HepG2 (cell line): ENCODE data around the gene STK11. TPM values are rescaled to one million over a fixed set of nuclear protein-coding genes. Genes with fewer than 3 reads are reported as not detected.
A peak's percentile ranks its signal among the peaks of the same experiment; 100 is the strongest.

Source experiments
- ARNT2 ChIP-seq: sonication (generic); formaldehyde crosslinking; IDR thresholded peaks from 2 replicates; pipeline ENCODE4 v1.8.0; 2022; ENCODE audit warnings: mild to moderate bottlenecking, low read depth, missing genetic modification reagents, moderate library complexity
- ATAD3A ChIP-seq: sonication (generic); formaldehyde crosslinking; IDR thresholded peaks from 2 replicates; pipeline ENCODE4 v1.4.0; 2020; ENCODE audit warnings: missing genetic modification reagents
- CHD4 ChIP-seq: fragments of 200-600 bp; sonication (generic); IDR thresholded peaks from 2 replicates; pipeline ENCODE4 v1.7.0; 2017; ENCODE audit warnings: mild to moderate bottlenecking, low read length, borderline replicate concordance
- NFE2L1 ChIP-seq: sonication (generic); formaldehyde crosslinking; IDR thresholded peaks from 2 replicates; pipeline ENCODE4 v1.4.0; 2020; ENCODE audit warnings: missing genetic modification reagents, mild to moderate bottlenecking, borderline replicate concordance
- NFIC ChIP-seq: IDR thresholded peaks from 2 replicates; pipeline ENCODE4 v1.6.1; 2012; ENCODE audit warnings: mild to moderate bottlenecking, low read length, inconsistent platforms
- NFKB2 ChIP-seq: sonication (generic); formaldehyde crosslinking; IDR thresholded peaks from 2 replicates; pipeline ENCODE4 v1.4.0; 2020; ENCODE audit warnings: missing genetic modification reagents, borderline replicate concordance
- NR2C2 ChIP-seq: sonication (generic); formaldehyde crosslinking; IDR thresholded peaks from 2 replicates; pipeline ENCODE4 v1.4.0; 2020; ENCODE audit warnings: missing genetic modification reagents, mild to moderate bottlenecking, moderate library complexity, borderline replicate concordance
- PAWR ChIP-seq: sonication (generic); formaldehyde crosslinking; IDR thresholded peaks from 2 replicates; pipeline ENCODE4 v1.4.0; 2020; ENCODE audit warnings: missing genetic modification reagents, mild to moderate bottlenecking, borderline replicate concordance
- PCBP2 ChIP-seq: fragments of 200-400 bp; formaldehyde crosslinking; optimal IDR thresholded peaks from 2 replicates; pipeline ENCODE3; 2018; ENCODE audit warnings: low read length, low read depth; ENCODE audit not compliant: poor library complexity, severe bottlenecking
- PHF21A ChIP-seq: sonication (generic); formaldehyde crosslinking; IDR thresholded peaks from 2 replicates; pipeline ENCODE4 v1.5.0; 2020; ENCODE audit warnings: mild to moderate bottlenecking, missing genetic modification reagents
- POLR2AphosphoS5 ChIP-seq: IDR thresholded peaks from 2 replicates; pipeline ENCODE4 v1.6.1; 2012; ENCODE audit warnings: low read depth, low read length
- RARA ChIP-seq: IDR thresholded peaks from 2 replicates; pipeline ENCODE4 v1.6.1; 2016; ENCODE audit warnings: missing genetic modification reagents, missing compliant biosample characterization
- RFX3 ChIP-seq: IDR thresholded peaks from 2 replicates; pipeline ENCODE4 v1.6.1; 2016; ENCODE audit warnings: missing biosample characterization, missing genetic modification reagents
- SOX13 ChIP-seq, 3 experiments: fragments of 450-650 bp in 1 of 3; sonication (generic) in 1 of 3; formaldehyde crosslinking in 1 of 3; IDR thresholded peaks in 2 of 3; conservative IDR thresholded peaks in 1 of 3; 2 replicates each; pipeline versions ENCODE4 v1.5.0 to v1.6.1; 2016 to 2020; ENCODE audit warnings: antibody characterized with exemption in 1 of 3, mild to moderate bottlenecking in 1 of 3, missing compliant biosample characterization in 1 of 3, missing genetic modification reagents in 1 of 3, moderate library complexity in 1 of 3
- SP140L ChIP-seq: sonication (generic); formaldehyde crosslinking; IDR thresholded peaks from 2 replicates; pipeline ENCODE4 v1.4.0; 2020; ENCODE audit warnings: missing genetic modification reagents, borderline replicate concordance
- SRSF9 ChIP-seq: fragments of 200-400 bp; formaldehyde crosslinking; IDR thresholded peaks from 2 replicates; pipeline ENCODE4 v1.6.1; 2018; ENCODE audit warnings: borderline replicate concordance, mild to moderate bottlenecking, low read depth, low read length; ENCODE audit not compliant: insufficient read depth, poor library complexity, severe bottlenecking
- TCF7 ChIP-seq: sonication (generic); IDR thresholded peaks from 2 replicates; pipeline ENCODE4 v1.6.1; 2016; ENCODE audit warnings: antibody characterized with exemption, low read depth
- ZBTB4 ChIP-seq: sonication (generic); formaldehyde crosslinking; IDR thresholded peaks from 2 replicates; pipeline ENCODE4 v1.4.0; 2020; ENCODE audit warnings: missing genetic modification reagents, mild to moderate bottlenecking, borderline replicate concordance
- ZFX ChIP-seq: sonication (generic); formaldehyde crosslinking; IDR thresholded peaks from 2 replicates; pipeline ENCODE4 v1.4.0; 2020; ENCODE audit warnings: mild to moderate bottlenecking, low read depth, missing genetic modification reagents, moderate library complexity
- ZNF101 ChIP-seq: sonication (generic); formaldehyde crosslinking; IDR thresholded peaks from 2 replicates; pipeline ENCODE4 v1.4.0; 2020; ENCODE audit warnings: mild to moderate bottlenecking, low read depth, missing genetic modification reagents, borderline replicate concordance
- ZNF143 ChIP-seq: sonication (generic); formaldehyde crosslinking; IDR thresholded peaks from 2 replicates; pipeline ENCODE4 v1.4.0; 2020; ENCODE audit warnings: missing genetic modification reagents
- ZNF567 ChIP-seq: sonication (generic); formaldehyde crosslinking; IDR thresholded peaks from 2 replicates; pipeline ENCODE4 v1.8.1; 2023; ENCODE audit warnings: mild to moderate bottlenecking, missing genetic modification reagents, borderline replicate concordance
- ZNF773 ChIP-seq: sonication (generic); formaldehyde crosslinking; IDR thresholded peaks from 2 replicates; pipeline ENCODE4 v1.4.0; 2020; ENCODE audit warnings: missing genetic modification reagents, borderline replicate concordance
- polyA plus RNA-seq, 8 experiments: library from polyadenylated mRNA; depleted of rRNA in 3 of 8; stranded (reverse) in 7 of 8; unstranded in 1 of 8; fragments of >200 nt; fragmentation: Illumina TruSeq in 4 of 8; extraction: Trizol in 4 of 8; gene quantifications; 2 replicates each; pipeline versions ENCODE4 v1.2.1 to v1.2.3, GENCODE V29; 2011 to 2016; ENCODE audit warnings: low read depth in 4 of 8, missing spikeins in 1 of 8, mixed read lengths in 1 of 8; ENCODE audit not compliant: insufficient read depth in 1 of 8
- total RNA-seq, 5 experiments: library from RNA; depleted of rRNA; stranded (reverse); fragments of >200 nt; fragmentation: Illumina TruSeq; extraction: Trizol; gene quantifications; 2 replicates each; pipeline ENCODE4 v1.2.3, GENCODE V29; 2016; ENCODE audit warnings: low read depth in 1 of 5
- TF ChIP-seq, protein P1 (sequence below): sonication (generic); formaldehyde crosslinking; IDR thresholded peaks from 2 replicates; pipeline ENCODE4 v1.4.0; 2020; ENCODE audit warnings: missing genetic modification reagents

STK11 gene
- total and polyA plus RNA-seq, 2 of the 13 experiments (the other 11 are each of a cell fraction or from before 2014, with no cell fraction given) = 27.5 to 43.6 TPM

GRCh38 chr19:1238369-1239303, 33.1 kb downstream of the STK11 start (continued):
- TF ChIP-seq POLR2AphosphoS5 (no peak), PHF21A (CRISPR knock-in tag) (0 out of 2 replicates have a peak, but pooled peaks have one; percentile 13), ATAD3A (CRISPR knock-in tag) (no peak), ZFX (CRISPR knock-in tag) (peak; percentile 67; the same call in 1 of the 2 replicates), PCBP2 (no peak), NFKB2 (peak; percentile 59; the same call in 1 of the 2 replicates), RFX3 (CRISPR knock-in tag) (no peak), PAWR (no peak), ZNF143 (CRISPR knock-in tag) (no peak), ZNF567 (CRISPR knock-in tag) (0 out of 2 replicates have a peak, but pooled peaks have one; percentile 60), RARA (CRISPR knock-in tag) (no peak), ZNF773 (CRISPR knock-in tag) (no peak), NFE2L1 (no peak), ZBTB4 (CRISPR knock-in tag) (peak; percentile 65; the same call in 1 of the 2 replicates), ARNT2 (CRISPR knock-in tag) (no peak), CHD4 (no peak), SP140L (CRISPR knock-in tag) (no peak), NR2C2 (CRISPR knock-in tag) (no peak), SOX13 (IDR thresholded peaks at IDR 0.05) (no peak), SOX13 (CRISPR knock-in tag; conservative IDR thresholded peaks at IDR 0.05 in 1 of 2, IDR thresholded peaks at IDR 0.05 in 1 of 2) (no peak), ZNF101 (CRISPR knock-in tag) (0 out of 2 replicates have a peak, but pooled peaks have one; percentile 32), SRSF9 (no peak), NFIC (no peak), TCF7 (no peak)
- TF ChIP-seq, protein P1, sequence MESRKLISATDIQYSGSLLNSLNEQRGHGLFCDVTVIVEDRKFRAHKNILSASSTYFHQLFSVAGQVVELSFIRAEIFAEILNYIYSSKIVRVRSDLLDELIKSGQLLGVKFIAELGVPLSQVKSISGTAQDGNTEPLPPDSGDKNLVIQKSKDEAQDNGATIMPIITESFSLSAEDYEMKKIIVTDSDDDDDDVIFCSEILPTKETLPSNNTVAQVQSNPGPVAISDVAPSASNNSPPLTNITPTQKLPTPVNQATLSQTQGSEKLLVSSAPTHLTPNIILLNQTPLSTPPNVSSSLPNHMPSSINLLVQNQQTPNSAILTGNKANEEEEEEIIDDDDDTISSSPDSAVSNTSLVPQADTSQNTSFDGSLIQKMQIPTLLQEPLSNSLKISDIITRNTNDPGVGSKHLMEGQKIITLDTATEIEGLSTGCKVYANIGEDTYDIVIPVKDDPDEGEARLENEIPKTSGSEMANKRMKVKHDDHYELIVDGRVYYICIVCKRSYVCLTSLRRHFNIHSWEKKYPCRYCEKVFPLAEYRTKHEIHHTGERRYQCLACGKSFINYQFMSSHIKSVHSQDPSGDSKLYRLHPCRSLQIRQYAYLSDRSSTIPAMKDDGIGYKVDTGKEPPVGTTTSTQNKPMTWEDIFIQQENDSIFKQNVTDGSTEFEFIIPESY (CRISPR knock-in tag) = 0 out of 2 replicates have a peak, but pooled peaks have one; percentile 1
